Subcutaneous abdominal adipose tissue (tissue), 5 donors: ENCODE measurements around the gene BLVRB.
A peak's percentile ranks its signal among the peaks of the same experiment; 100 is the strongest.

Experiments used
- H3K27ac ChIP-seq: one replicate; pipeline ENCODE4 v1.7.0; 2013; ENCODE audit warnings: low read depth, mild to moderate bottlenecking, inconsistent platforms, low read length, moderate library complexity
- H3K27me3 ChIP-seq, 5 donors: one replicate each; pipeline ENCODE4 v1.7.0; 2013; ENCODE audit warnings: low read length in 5 of 5, inconsistent platforms in 1 of 5; ENCODE audit not compliant: control insufficient read depth in 5 of 5, insufficient read depth in 4 of 5
- H3K36me3 ChIP-seq, 5 donors: one replicate each; pipeline ENCODE4 v1.7.0; 2013; ENCODE audit warnings: low read length in 5 of 5; ENCODE audit not compliant: control insufficient read depth in 5 of 5, insufficient read depth in 5 of 5
- H3K4me1 ChIP-seq, 5 donors: one replicate each; pipeline ENCODE4 v1.7.0; 2013; ENCODE audit warnings: low read length in 5 of 5, mild to moderate bottlenecking in 3 of 5, moderate library complexity in 1 of 5; ENCODE audit not compliant: control insufficient read depth in 5 of 5, insufficient read depth in 5 of 5
- H3K4me3 ChIP-seq, 5 donors: one replicate each; pipeline ENCODE4 v1.7.0; 2013; ENCODE audit warnings: low read length in 5 of 5, low read depth in 1 of 5
- H3K9ac ChIP-seq, 5 donors: one replicate each; pipeline ENCODE4 v1.7.0; 2013; ENCODE audit warnings: low read length in 5 of 5, mild to moderate bottlenecking in 4 of 5, moderate library complexity in 3 of 5
- H3K9me3 ChIP-seq, 5 donors: one replicate each; pipeline ENCODE4 v1.7.0; 2013; ENCODE audit warnings: low read length in 5 of 5; ENCODE audit not compliant: control insufficient read depth in 5 of 5
- donor health status: healthy.
- donor health status: healthy.
- donor health status: healthy.
- donor health status: healthy.
- donor health status: healthy.

Gene BLVRB

GRCh38 chr19:40425450-40426287 is 39.9 kb downstream of the BLVRB start, which contains the start of gene SERTAD1:
Gene SERTAD1, minus strand, starts transcription at chr19:40425992. Its CDS starts 2,446 bp downstream, at chr19:40423546.
- peak within 1 kb of the TSS; percentile 84 to 99 (median 98) for H3K4me3 ChIP-seq
- H3K36me3 ChIP-seq = peaks cover 0 to 14% (median 12%) of the 10 kb centered on the region in 5 donors
- no peaks in the 10 kb centered on the region for H3K9me3 ChIP-seq
- H3K9ac ChIP-seq = peak within 1 kb of the TSS; percentile 83 to 99 (median 97)
- H3K27ac ChIP-seq = peak within 1 kb of the TSS; percentile 98
- no peaks in the 10 kb centered on the region for H3K27me3 ChIP-seq
- H3K4me1 ChIP-seq = peaks cover 3 to 41% (median 30%) of the 10 kb centered on the region in 5 donors

- Histone ChIP-seq H3K9ac (peak overlapping the region; percentile 83 to 99 (median 97)), H3K36me3 (peaks cover 0 to 14% (median 12%) of the 10 kb centered on the region in 5 donors), H3K4me1 (peaks cover 3 to 44% (median 30%) of the 10 kb centered on the region in 5 donors), H3K9me3 (no peaks in the 10 kb centered on the region), H3K4me3 (peak overlapping the region; percentile 84 to 99 (median 98)), H3K27ac (peak overlapping the region; percentile 98), H3K27me3 (no peaks in the 10 kb centered on the region)
These were observed 40.7 kb downstream of the BLVRB start for GRCh38 chr19:40424637-40425449.

- Histone ChIP-seq H3K9me3 (no peaks in the 10 kb centered on the region), H3K36me3 (peaks cover 0 to 14% (median 12%) of the 10 kb centered on the region in 5 donors), H3K27me3 (no peaks in the 10 kb centered on the region), H3K27ac (no peak overlapping the region), H3K4me3 (peak overlapping the region in 4 of 5 donors; percentile 84 to 99 (median 98)), H3K9ac (peak overlapping the region in 3 of 5 donors; percentile 83 to 98 (median 97)), H3K4me1 (peaks cover 3 to 44% (median 30%) of the 10 kb centered on the region in 5 donors)
These were observed 41.6 kb downstream of the BLVRB start for GRCh38 chr19:40423938-40424337.

GRCh38 chr19:40422748-40423566 is 42.6 kb downstream of the BLVRB start:
- peaks cover 3 to 49% (median 30%) of the 10 kb centered on the region in 5 donors for H3K4me1 ChIP-seq
- H3K9ac ChIP-seq = no peak overlapping the region
- peak overlapping the region; percentile 98 for H3K27ac ChIP-seq
- H3K36me3 ChIP-seq = peaks cover 0 to 14% (median 12%) of the 10 kb centered on the region in 5 donors
- no peaks in the 10 kb centered on the region for H3K9me3 ChIP-seq
- H3K27me3 ChIP-seq = no peaks in the 10 kb centered on the region
- H3K4me3 ChIP-seq = no peak overlapping the region

- Histone ChIP-seq H3K36me3 (peaks cover 0 to 14% (median 12%) of the 10 kb centered on the region in 5 donors), H3K9ac (peak overlapping the region in 2 of 5 donors; percentile 70 to 78), H3K4me1 (peaks cover 3 to 57% (median 37%) of the 10 kb centered on the region in 5 donors), H3K4me3 (no peak overlapping the region), H3K27ac (peak overlapping the region; percentile 98), H3K9me3 (no peaks in the 10 kb centered on the region), H3K27me3 (no peaks in the 10 kb centered on the region)
These were observed 43.4 kb downstream of the BLVRB start for GRCh38 chr19:40421993-40422747.

GRCh38 chr19:40420766-40421765 is 44.5 kb downstream of the BLVRB start:
- H3K9ac ChIP-seq = peak overlapping the region; percentile 53 to 90 (median 78)
- peaks cover 0 to 64% (median 38%) of the 10 kb centered on the region in 5 donors for H3K4me1 ChIP-seq
- no peaks in the 10 kb centered on the region for H3K27me3 ChIP-seq
- H3K27ac ChIP-seq = peak overlapping the region; percentile 98
- H3K4me3 ChIP-seq = peak overlapping the region; percentile 58 to 77 (median 69)
- H3K36me3 ChIP-seq = peaks cover 0 to 14% (median 12%) of the 10 kb centered on the region in 5 donors
- no peaks in the 10 kb centered on the region for H3K9me3 ChIP-seq

GRCh38 chr19:40420451-40420765 is 45.1 kb downstream of the BLVRB start:
- peak overlapping the region; percentile 98 for H3K27ac ChIP-seq
- peaks cover 0 to 14% (median 12%) of the 10 kb centered on the region in 5 donors for H3K36me3 ChIP-seq
- H3K4me3 ChIP-seq = peak overlapping the region in 4 of 5 donors; percentile 58 to 77 (median 70)

GRCh38 chr19:40419780-40420179 is 45.8 kb downstream of the BLVRB start:
- Histone ChIP-seq H3K36me3 (peaks cover 0 to 14% (median 12%) of the 10 kb centered on the region in 5 donors), H3K9ac (no peak overlapping the region), H3K4me1 (peaks cover 0 to 64% (median 41%) of the 10 kb centered on the region in 5 donors), H3K9me3 (no peaks in the 10 kb centered on the region), H3K27me3 (no peaks in the 10 kb centered on the region), H3K4me3 (no peak overlapping the region), H3K27ac (no peak overlapping the region)

More at GRCh38 chr19:40420451-40420765, 45.1 kb downstream of the BLVRB start:
- Histone ChIP-seq H3K27me3 (no peaks in the 10 kb centered on the region), H3K4me1 (peaks cover 0 to 64% (median 38%) of the 10 kb centered on the region in 5 donors), H3K9ac (peak overlapping the region in 3 of 5 donors; percentile 70 to 90 (median 78)), H3K9me3 (no peaks in the 10 kb centered on the region)
